ENCODE data around the gene MCC. TPM values are rescaled to one million over a fixed set of nuclear protein-coding genes. Genes with fewer than 3 reads are reported as not detected.

Gene MCC
- polyA plus RNA-seq, 1 donor (not counting 4 experiments of a cell fraction or from before 2014, with no cell fraction given), result 24.6 TPM

DNA sequence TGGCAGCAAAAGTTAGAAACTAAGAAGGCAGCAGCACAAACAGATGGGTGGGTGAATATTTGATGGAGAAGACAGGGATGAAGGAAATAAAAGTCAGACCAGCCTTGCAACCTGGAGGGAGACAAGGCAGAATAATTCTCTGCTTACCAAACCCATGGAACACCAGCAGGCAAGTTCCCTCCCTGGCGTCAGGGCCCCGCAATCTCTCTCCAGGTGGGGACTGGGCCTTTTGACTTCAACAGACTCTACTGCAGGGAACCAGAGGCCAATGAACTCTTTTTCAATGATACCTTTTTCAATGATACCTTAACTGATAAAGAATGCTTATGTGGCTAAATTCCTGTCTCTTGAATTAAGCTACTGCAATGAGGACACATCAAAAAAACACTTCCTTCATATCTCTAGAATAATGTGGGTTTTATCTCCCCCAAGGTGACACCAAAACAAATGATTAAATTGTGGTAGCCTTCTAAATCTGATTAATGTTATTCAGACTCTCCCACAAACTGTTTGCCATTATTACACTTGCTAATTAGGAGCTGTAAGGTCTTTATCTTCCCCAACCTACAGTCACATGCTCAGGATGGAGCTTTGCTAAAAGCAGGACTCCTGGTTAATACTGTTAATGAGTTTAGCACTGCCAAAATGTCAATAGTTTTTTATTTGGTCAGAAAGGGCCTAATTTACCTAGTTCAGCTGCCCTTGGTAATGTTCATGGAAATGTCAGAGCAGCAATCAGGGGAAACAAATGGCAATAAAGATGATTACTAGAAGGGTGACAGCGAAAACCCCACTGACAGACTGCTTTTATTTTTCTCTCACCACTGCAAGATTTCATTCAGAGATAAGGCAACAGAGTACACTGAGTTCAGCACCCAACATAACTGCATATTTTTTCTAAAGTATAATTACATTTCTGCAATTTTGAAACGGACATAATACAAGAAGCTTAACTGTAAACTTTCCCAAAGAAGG is 218.9 kb downstream of the MCC start:
- H3K36me3 ChIP-seq (ENCODE audit: control insufficient read depth in 2 of 2, extremely low read depth in 1 of 2, insufficient read depth in 2 of 2, low read length in 2 of 2), result no peaks in the 10 kb centered on the region
- H3K27ac ChIP-seq (ENCODE audit: control insufficient read depth, insufficient read depth, low read length), result peak overlapping the region; percentile 96
- H4K20me1 ChIP-seq (ENCODE audit: control insufficient read depth, extremely low read depth, insufficient read depth, low read length), result no peaks in the 10 kb centered on the region
- no peak overlapping the region for H3K9ac ChIP-seq (ENCODE audit: control insufficient read depth, extremely low read depth, insufficient read depth, low read length)
- dilution Hi-C loops (cut with MboI; ENCODE audit: extremely low pct_ligation_motif_present, low sequenced_read_pairs), result no loop called here
- peaks cover 75% of the 10 kb centered on the region for H3K4me1 ChIP-seq (ENCODE audit: control insufficient read depth, extremely low read depth, insufficient read depth, low read length)
- H3K27me3 ChIP-seq (ENCODE audit: control insufficient read depth, extremely low read depth, insufficient read depth, low read length), result no peaks in the 10 kb centered on the region
- no peak overlapping the region for H2AFZ ChIP-seq (ENCODE audit: control insufficient read depth, low read length)
- FAIRE-seq (peak; percentile 5), DNase-seq (ENCODE audit: low read depth, low spot score) (no peak)
- H3K4me3 ChIP-seq (ENCODE audit: control insufficient read depth in 2 of 3, extremely low read depth in 1 of 3, insufficient read depth in 2 of 3, low read depth in 1 of 3, low read length in 3 of 3), result no peak overlapping the region
- peaks cover 59% of the 10 kb centered on the region for H3K79me2 ChIP-seq (ENCODE audit: control insufficient read depth, insufficient read depth, low read length)
- no peaks in the 10 kb centered on the region for H3K9me1 ChIP-seq (ENCODE audit: control insufficient read depth, extremely low read depth, insufficient read depth, low read length)
- no peaks in the 10 kb centered on the region for H3K9me3 ChIP-seq (ENCODE audit: control insufficient read depth, low read depth, low read length)
- H3K4me2 ChIP-seq (ENCODE audit: control insufficient read depth, extremely low read depth, insufficient read depth, low read depth, low read length), result no peak overlapping the region
- TF ChIP-seq, protein P1, sequence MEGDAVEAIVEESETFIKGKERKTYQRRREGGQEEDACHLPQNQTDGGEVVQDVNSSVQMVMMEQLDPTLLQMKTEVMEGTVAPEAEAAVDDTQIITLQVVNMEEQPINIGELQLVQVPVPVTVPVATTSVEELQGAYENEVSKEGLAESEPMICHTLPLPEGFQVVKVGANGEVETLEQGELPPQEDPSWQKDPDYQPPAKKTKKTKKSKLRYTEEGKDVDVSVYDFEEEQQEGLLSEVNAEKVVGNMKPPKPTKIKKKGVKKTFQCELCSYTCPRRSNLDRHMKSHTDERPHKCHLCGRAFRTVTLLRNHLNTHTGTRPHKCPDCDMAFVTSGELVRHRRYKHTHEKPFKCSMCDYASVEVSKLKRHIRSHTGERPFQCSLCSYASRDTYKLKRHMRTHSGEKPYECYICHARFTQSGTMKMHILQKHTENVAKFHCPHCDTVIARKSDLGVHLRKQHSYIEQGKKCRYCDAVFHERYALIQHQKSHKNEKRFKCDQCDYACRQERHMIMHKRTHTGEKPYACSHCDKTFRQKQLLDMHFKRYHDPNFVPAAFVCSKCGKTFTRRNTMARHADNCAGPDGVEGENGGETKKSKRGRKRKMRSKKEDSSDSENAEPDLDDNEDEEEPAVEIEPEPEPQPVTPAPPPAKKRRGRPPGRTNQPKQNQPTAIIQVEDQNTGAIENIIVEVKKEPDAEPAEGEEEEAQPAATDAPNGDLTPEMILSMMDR (optimal IDR thresholded peaks at IDR 0.05 in 1 of 3, IDR thresholded peaks at IDR 0.05 in 1 of 3, conservative IDR thresholded peaks at IDR 0.05 in 1 of 3; ENCODE audit: extremely low read depth in 1 of 3, insufficient read depth in 2 of 3, low read length in 3 of 3), result no peak
- TF ChIP-seq EZH2 (IDR thresholded peaks at IDR 0.05; ENCODE audit: low read length), result no peak

DNA sequence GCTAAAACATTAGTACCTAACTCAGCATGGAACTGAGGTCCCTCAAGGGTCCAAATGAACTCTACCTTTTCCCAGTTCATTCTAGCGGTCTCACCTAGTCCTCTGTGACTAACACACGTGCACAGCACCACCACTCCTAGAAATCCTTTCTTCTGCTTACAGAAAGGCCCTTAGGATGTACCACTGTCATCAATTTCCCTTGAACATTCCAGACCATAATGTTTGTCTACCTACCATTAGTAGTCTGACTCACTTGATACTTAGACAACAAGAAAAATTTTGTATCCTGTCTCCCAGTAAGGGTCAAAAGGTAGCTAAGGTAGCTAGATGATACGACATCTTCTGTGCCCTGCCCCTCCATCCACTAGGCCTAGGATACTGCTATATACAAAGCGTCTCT is 220.0 kb downstream of the MCC start:
- dilution Hi-C loops (cut with MboI; ENCODE audit: extremely low pct_ligation_motif_present, low sequenced_read_pairs), result no loop called here
- Histone ChIP-seq H3K4me2 (ENCODE audit: control insufficient read depth, extremely low read depth, insufficient read depth, low read depth, low read length) (peak overlapping the region; percentile 93), H3K27me3 (ENCODE audit: control insufficient read depth, extremely low read depth, insufficient read depth, low read length) (no peaks in the 10 kb centered on the region), H3K9me1 (ENCODE audit: control insufficient read depth, extremely low read depth, insufficient read depth, low read length) (no peaks in the 10 kb centered on the region), H3K27ac (ENCODE audit: control insufficient read depth, insufficient read depth, low read length) (peak overlapping the region; percentile 96), H3K4me3 (ENCODE audit: control insufficient read depth in 2 of 3, extremely low read depth in 1 of 3, insufficient read depth in 2 of 3, low read depth in 1 of 3, low read length in 3 of 3) (no peak overlapping the region), H3K9ac (ENCODE audit: control insufficient read depth, extremely low read depth, insufficient read depth, low read length) (peak overlapping the region; percentile 76), H3K79me2 (ENCODE audit: control insufficient read depth, insufficient read depth, low read length) (peaks cover 59% of the 10 kb centered on the region), H3K36me3 (ENCODE audit: control insufficient read depth in 2 of 2, extremely low read depth in 1 of 2, insufficient read depth in 2 of 2, low read length in 2 of 2) (no peaks in the 10 kb centered on the region), H3K4me1 (ENCODE audit: control insufficient read depth, extremely low read depth, insufficient read depth, low read length) (peaks cover 82% of the 10 kb centered on the region), H3K9me3 (ENCODE audit: control insufficient read depth, low read depth, low read length) (no peaks in the 10 kb centered on the region), H2AFZ (ENCODE audit: control insufficient read depth, low read length) (no peak overlapping the region), H4K20me1 (ENCODE audit: control insufficient read depth, extremely low read depth, insufficient read depth, low read length) (no peaks in the 10 kb centered on the region)
- no peak for TF ChIP-seq EZH2 (IDR thresholded peaks at IDR 0.05; ENCODE audit: low read length)
- TF ChIP-seq, protein P1 (optimal IDR thresholded peaks at IDR 0.05 in 1 of 3, IDR thresholded peaks at IDR 0.05 in 1 of 3, conservative IDR thresholded peaks at IDR 0.05 in 1 of 3; ENCODE audit: extremely low read depth in 1 of 3, insufficient read depth in 2 of 3, low read length in 3 of 3), result no peak
- DNase-seq (ENCODE audit: low read depth, low spot score) (peak; percentile 25), FAIRE-seq (no peak)
